H4 (cell line): ENCODE results near the gene ARHGAP18. TPM values are rescaled to one million over a fixed set of nuclear protein-coding genes. Genes with fewer than 3 reads are reported as not detected.

Source experiments
- DNase-seq: peaks from one replicate; pipeline ENCODE4 v3.0.0-alpha.2; 2015; ENCODE audit warnings: low spot score
- total RNA-seq: library from RNA; depleted of rRNA; stranded (reverse); fragments of >200 nt; shearing (Covaris generic); gene quantifications from 2 replicates; pipeline ENCODE4 v1.2.3, GENCODE V29; 2014

The ARHGAP18 gene
- total RNA-seq, 1 experiment from 2014 or later: 8.9 TPM

GRCh38 chr6:129691709-129692108 is 18.3 kb downstream of the ARHGAP18 start:
- no peak for DNase-seq

GRCh38 chr6:129691043-129691640 is 18.8 kb downstream of the ARHGAP18 start:
- no peak for DNase-seq

- DNase-seq: peak; percentile 9
These were observed 22.9 kb downstream of the ARHGAP18 start for GRCh38 chr6:129686941-129687627.

- DNase-seq: no peak
These were observed 24.3 kb downstream of the ARHGAP18 start for GRCh38 chr6:129685662-129686031.

- DNase-seq: no peak
These were observed 24.9 kb downstream of the ARHGAP18 start for GRCh38 chr6:129684903-129685661.

- DNase-seq: no peak
These were observed 25.6 kb downstream of the ARHGAP18 start for GRCh38 chr6:129684323-129684884.

- DNase-seq: peak; percentile 93
These were observed 26.2 kb downstream of the ARHGAP18 start for GRCh38 chr6:129683601-129684322.

- DNase-seq: no peak
These were observed 28.1 kb downstream of the ARHGAP18 start for GRCh38 chr6:129681913-129682205.

- no peak for DNase-seq
These were observed 29.3 kb downstream of the ARHGAP18 start for GRCh38 chr6:129680633-129681032.

GRCh38 chr6:129679758-129680157 is 30.2 kb downstream of the ARHGAP18 start:
- DNase-seq: no peak

- no peak for DNase-seq
These were observed 30.7 kb downstream of the ARHGAP18 start for GRCh38 chr6:129679275-129679674.

GRCh38 chr6:129678463-129678862 is 31.5 kb downstream of the ARHGAP18 start:
- DNase-seq: no peak

GRCh38 chr6:129677620-129678325 is 32.2 kb downstream of the ARHGAP18 start:
- DNase-seq: no peak

- DNase-seq: no peak
These were observed 34.1 kb downstream of the ARHGAP18 start for GRCh38 chr6:129675669-129676472.

GRCh38 chr6:129673748-129674147 is 36.2 kb downstream of the ARHGAP18 start:
- DNase-seq: no peak

- DNase-seq: peak; percentile 39
These were observed 36.9 kb downstream of the ARHGAP18 start for GRCh38 chr6:129672881-129673631.

GRCh38 chr6:129672341-129672682 is 37.7 kb downstream of the ARHGAP18 start:
- DNase-seq: no peak

GRCh38 chr6:129671442-129672340 is 38.3 kb downstream of the ARHGAP18 start:
- DNase-seq: no peak

GRCh38 chr6:129670634-129671033 is 39.3 kb downstream of the ARHGAP18 start:
- DNase-seq: no peak
